Testis (tissue), 2 donors: ENCODE data around the gene PSMD1.

Source experiments
- CTCF ChIP-seq, 3 experiments: fragments of 450-650 bp in 2 of 3; fragments of 200-600 bp in 1 of 3; sonication (generic) in 1 of 3; IDR thresholded peaks; one replicate each; pipeline ENCODE4 v1.5.1; 2016 to 2019; ENCODE audit warnings: antibody characterized with exemption in 3 of 3, mild to moderate bottlenecking in 2 of 3, moderate library complexity in 1 of 3
- POLR2A ChIP-seq: fragments of 450-650 bp; IDR thresholded peaks from one replicate; pipeline ENCODE4 v1.6.1; 2017; ENCODE audit warnings: antibody characterized with exemption, mild to moderate bottlenecking, moderate library complexity

GRCh38 chr2:231037731-231038482 is 18.8 kb upstream of the PSMD1 start:
- no peak for TF ChIP-seq CTCF (IDR thresholded peaks at IDR 0.05)
- no peak for TF ChIP-seq POLR2A
